Ectodermal cell (in vitro differentiated cells): ENCODE measurements around the gene DNAJA3.
"Not testable (repeated sequence)": the region's sequence is repeated elsewhere in the genome, so short reads cannot be mapped to it uniquely, and the experiment has no call there.

Experiments
- H3K27ac ChIP-seq: 2 replicates; pipeline ENCODE4 v1.7.0; 2013; ENCODE audit warnings: mild to moderate bottlenecking, low read depth, low read length; ENCODE audit not compliant: insufficient read depth, poor library complexity, severe bottlenecking
- H3K27me3 ChIP-seq: 2 replicates; pipeline ENCODE4 v1.7.0; 2013; ENCODE audit warnings: mild to moderate bottlenecking, low read length; ENCODE audit not compliant: insufficient read depth, control insufficient read depth, poor library complexity, severe bottlenecking
- H3K36me3 ChIP-seq: one replicate; pipeline ENCODE4 v1.7.0; 2013; ENCODE audit warnings: low read length; ENCODE audit not compliant: control insufficient read depth, insufficient read depth
- H3K4me1 ChIP-seq: one replicate; pipeline ENCODE4 v1.7.0; 2013; ENCODE audit warnings: low read length; ENCODE audit not compliant: control insufficient read depth, insufficient read depth
- H3K4me3 ChIP-seq: 2 replicates; pipeline ENCODE4 v1.7.0; 2013; ENCODE audit warnings: low read depth, low read length, control low read depth; ENCODE audit not compliant: insufficient read depth
- H3K9me3 ChIP-seq: 2 replicates; pipeline ENCODE4 v1.7.0; 2013; ENCODE audit warnings: mild to moderate bottlenecking, low read length, moderate library complexity; ENCODE audit not compliant: control insufficient read depth
- WGBS, 2 experiments: methylation state at CpG; one replicate each; pipeline ENCODE4 v1.1.7; 2013; ENCODE audit warnings: missing lambda C conversion rate in 2 of 2; 5-methylcytosine and 5-hydroxymethylcytosine counted together

Gene DNAJA3

DNA sequence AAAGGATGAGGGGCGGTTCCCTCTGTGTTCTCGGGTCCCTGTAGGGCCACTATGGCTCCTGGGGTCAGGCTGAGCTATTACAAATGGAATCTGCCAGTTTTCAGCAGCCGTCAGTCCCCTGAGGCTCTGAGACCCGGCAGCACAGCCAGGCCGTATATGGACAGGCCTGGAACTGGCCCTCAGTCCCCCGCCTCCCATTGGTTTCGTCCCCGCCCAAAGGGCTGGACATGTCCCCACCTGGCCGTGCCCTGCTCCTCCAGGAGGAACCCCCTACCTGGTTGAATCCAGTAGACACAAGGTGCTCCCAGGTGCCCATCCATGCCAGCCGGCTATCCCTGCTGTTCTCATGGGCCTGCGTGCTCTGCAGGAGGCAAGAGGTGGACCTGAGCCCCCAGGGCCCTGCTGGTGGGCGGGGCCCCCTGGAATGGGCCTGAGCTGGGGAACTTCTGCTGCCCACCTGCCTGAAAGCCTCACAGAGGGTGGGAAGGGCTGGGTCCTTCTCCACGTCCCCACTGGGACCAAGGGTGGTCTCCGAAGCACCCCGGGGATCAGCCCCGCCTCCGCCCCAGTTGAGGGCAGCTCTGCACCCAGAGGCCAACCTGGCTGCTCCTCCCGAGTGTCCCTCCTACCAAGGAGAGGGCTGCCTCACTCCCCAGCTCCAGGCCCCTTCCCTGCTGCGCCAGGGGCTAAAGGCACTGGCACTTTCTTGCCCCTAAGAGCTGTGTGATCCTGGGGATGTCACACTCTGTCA is 37.2 kb upstream of the DNAJA3 start:
- Histone ChIP-seq H3K4me1 (peaks cover 47% of the 10 kb centered on the region), H3K9me3 (no peaks in the 10 kb centered on the region), H3K27ac (no peak overlapping the region), H3K36me3 (no peaks in the 10 kb centered on the region), H3K27me3 (no peaks in the 10 kb centered on the region), H3K4me3 (no peak overlapping the region)
- WGBS, 2 experiments = 67 to 71% methylated on average over 19 of the region's 19 CpGs

DNA sequence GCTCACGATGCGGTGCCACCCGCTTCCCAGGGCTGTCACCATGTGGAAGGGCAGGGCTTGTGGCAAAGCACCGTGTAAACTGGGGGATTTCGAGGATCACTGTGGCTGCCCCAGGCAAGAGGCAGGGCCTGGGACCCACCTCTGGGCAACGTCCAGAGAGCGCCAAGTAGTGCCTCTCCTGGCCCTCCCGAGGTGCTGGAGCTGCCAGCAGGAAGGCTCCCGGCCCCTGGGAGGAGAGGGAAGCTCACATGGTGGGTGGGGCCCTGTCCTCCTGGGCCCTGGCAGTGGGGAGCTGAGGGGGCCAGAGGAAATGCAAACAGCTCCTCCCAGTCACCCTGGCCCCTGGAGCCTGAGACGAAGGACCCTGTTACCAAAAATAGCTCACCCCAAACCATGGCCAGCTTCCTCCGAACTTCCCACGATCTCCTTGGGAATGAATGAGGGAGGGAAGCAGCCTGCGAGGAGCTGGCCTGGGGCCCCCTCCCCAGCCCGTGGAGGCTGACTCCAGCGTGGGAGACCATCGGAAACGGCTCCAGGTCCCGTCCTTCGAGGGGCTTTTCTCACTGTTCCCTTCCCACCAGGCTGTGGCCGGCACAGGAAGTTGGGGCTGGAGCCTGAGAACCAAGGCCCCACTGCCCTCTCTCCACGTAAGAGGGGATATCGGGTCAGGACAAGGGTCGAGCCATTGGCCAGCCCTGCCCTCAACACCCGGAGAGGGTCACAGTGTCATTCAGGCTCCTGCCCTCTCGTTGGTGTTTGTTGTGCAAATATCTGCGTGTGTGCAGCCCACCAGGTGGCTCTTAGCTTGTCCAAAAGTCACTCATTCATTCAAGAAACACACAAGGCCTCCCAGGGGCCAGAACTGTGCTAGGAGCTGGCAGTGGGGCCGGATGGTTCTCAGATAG is 36.4 kb upstream of the DNAJA3 start:
- no peaks in the 10 kb centered on the region for H3K27me3 ChIP-seq
- 53 to 56% methylated on average over 27 of the region's 27 CpGs for WGBS, 2 experiments
- H3K27ac ChIP-seq = peak overlapping the region; percentile 5
- peaks cover 48% of the 10 kb centered on the region for H3K4me1 ChIP-seq
- H3K36me3 ChIP-seq = no peaks in the 10 kb centered on the region
- no peaks in the 10 kb centered on the region for H3K9me3 ChIP-seq
- H3K4me3 ChIP-seq = no peak overlapping the region

DNA sequence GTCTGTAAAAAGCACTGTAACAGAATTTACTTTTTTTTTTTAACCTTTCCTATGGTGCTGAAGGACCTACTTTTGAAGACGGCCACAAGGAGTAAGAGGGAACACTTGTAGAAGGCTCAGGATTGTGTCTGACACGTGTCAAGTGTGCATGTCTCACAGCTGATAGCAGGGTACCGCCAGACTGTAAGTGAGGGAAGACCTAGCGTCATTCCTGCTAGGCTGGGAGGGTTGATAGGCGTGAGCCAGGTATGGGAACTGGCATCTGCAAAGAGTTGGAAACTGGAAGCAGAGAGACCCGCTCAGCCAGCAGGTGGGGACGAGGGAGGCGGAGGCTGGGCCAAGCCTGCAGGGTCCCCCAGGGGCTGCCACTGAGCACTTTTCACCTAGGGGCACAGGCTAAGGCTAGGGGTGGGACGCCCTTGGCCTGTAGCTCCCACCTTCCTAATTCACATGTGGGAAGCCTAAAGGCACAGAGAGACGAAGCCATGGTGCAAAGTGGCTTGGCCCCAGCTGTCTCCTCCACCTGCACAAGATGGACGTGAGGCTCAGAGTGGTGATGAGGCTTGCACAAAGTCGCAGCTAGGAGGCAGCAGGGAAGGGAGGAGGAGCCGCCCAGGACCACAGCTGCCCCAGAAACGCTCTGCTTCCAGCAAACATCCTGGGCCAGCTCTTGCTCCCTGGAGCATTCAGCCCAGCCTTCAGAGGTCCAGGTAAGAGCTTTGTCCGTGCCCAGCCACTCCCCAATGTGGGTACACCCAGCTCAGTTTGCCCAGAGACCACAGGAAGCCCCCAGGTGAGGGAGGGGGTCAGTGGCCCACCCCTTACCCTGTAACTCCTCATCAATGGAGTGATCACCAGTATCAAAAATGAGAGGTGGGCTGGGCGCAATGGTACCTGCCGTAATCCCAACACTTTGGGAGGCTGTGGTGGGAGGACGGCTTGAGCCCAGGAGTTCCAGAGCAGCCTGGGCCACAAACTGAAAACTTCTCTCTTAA is 35.1 kb upstream of the DNAJA3 start:
- Histone ChIP-seq H3K4me1 (peaks cover 48% of the 10 kb centered on the region), H3K27me3 (no peaks in the 10 kb centered on the region), H3K4me3 (no peak overlapping the region), H3K27ac (no peak overlapping the region), H3K36me3 (no peaks in the 10 kb centered on the region), H3K9me3 (no peaks in the 10 kb centered on the region)
- 76 to 80% methylated on average over 18 of the region's 18 CpGs for WGBS, 2 experiments

DNA sequence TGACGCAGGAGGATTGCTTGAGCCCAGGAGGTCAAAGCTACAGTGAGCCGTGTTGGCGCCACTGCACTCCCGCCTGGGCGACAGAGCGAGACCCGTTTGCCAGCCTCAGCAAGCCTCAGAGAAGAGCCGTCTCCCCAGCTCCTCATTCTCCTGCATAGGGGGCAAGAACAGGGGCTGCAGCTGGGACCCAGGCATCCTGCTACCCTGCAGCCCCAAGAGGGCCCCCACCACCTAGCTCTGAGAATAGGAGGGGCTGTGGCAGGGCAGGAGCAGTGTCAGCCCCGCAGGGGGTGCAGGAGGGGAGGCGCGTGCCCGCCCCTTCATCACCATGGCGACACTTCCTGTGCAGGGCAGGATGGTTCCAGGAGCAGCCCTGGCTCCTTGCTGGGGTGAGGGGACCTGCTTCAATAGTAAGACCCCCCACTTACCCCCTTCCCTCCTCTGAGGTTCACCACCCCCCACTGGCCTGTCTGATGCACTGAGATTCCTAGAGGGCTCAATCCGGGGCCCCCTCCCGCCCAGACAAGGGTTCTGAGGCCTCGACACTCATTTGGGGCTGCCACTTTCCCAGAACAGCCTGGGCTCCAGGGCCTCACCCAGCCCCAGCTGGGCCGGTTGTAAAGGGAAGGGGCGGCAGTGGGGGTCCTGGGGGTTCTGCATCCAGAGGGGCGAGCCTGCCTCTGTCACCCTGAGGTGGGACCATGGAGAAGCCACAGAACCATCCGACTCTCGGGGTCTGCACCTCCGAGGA is 33.9 kb upstream of the DNAJA3 start:
- H3K27ac ChIP-seq = peak overlapping the region; percentile 8

DNA sequence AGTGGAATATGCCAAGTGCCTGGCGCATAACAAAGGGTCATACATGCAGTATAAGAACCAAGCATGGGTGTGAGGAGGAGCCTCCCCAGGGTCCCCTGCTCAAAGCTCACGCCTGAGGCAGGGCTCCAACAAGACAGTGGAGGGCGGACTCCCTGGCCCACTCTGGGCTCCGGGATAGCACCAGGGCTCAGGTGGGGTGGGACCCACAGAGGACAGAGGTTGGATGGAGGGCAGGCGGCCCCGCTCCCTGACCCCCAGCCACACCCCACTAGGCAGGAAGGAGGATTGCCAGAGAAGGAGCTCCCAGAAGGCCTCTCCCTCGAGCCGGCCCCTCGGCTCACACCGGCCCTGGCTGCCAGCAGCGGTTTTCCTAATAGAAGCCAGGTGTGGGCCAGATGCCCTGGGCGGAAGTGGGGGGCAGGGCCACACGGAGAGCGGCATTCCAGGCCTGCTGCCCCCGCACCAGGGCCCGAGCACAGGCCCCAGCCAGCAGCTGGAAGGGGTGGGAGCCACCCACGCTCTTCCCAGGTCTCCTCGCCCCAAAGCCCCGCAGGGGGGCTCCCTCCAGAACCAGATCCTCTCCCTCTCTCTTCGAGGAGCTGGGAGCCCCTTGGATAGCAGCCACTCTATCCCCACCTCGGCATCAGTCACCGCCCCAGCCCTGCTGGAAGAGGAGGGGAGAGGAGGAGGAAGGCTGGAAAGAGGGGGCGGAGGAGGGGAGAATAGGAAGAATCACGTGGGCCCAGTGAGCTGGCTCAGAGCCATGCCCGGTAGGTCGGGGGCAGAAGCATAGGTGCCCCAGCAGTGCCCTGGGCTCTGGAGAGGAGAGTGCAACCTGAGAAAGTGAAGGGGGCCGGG is 33.1 kb upstream of the DNAJA3 start:
- no peaks in the 10 kb centered on the region for H3K9me3 ChIP-seq
- 32 to 35% methylated on average over 25 to 27 of the region's 27 CpGs for WGBS, 2 experiments
- peaks cover 47% of the 10 kb centered on the region for H3K4me1 ChIP-seq
- no peaks in the 10 kb centered on the region for H3K27me3 ChIP-seq
- peak overlapping the region; percentile 67 for H3K27ac ChIP-seq
- no peaks in the 10 kb centered on the region for H3K36me3 ChIP-seq
- no peak overlapping the region for H3K4me3 ChIP-seq

More for the DNA sequence above, 33.9 kb upstream of the DNAJA3 start:
- Histone ChIP-seq H3K36me3 (no peaks in the 10 kb centered on the region), H3K27me3 (no peaks in the 10 kb centered on the region), H3K9me3 (no peaks in the 10 kb centered on the region), H3K4me3 (no peak overlapping the region), H3K4me1 (peaks cover 48% of the 10 kb centered on the region)
- WGBS, 2 experiments = 63 to 66% methylated on average over 22 of the region's 22 CpGs

DNA sequence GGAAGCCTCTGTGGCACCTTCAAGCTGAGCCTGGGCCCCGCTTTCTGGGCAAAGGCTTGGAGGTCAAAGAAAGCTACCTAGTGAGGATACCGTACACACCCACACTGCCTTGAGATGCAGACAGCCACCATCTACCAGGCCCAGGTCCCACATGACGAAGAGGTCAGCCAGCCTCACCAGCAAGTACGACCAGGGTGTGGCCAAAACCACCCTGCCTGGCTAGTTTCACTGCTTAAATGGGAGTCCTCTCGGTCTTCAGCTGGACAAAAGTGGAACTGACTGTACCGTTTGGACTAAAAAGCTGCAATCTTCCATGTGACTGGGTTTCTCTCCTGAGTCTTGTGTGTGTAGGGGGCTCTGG is 32.4 kb upstream of the DNAJA3 start:
- Histone ChIP-seq H3K9me3 (no peaks in the 10 kb centered on the region), H3K36me3 (no peaks in the 10 kb centered on the region), H3K4me3 (no peak overlapping the region), H3K27ac (no peak overlapping the region), H3K27me3 (no peaks in the 10 kb centered on the region), H3K4me1 (peaks cover 41% of the 10 kb centered on the region)
- 81 to 84% methylated on average over 6 of the region's 6 CpGs for WGBS, 2 experiments

DNA sequence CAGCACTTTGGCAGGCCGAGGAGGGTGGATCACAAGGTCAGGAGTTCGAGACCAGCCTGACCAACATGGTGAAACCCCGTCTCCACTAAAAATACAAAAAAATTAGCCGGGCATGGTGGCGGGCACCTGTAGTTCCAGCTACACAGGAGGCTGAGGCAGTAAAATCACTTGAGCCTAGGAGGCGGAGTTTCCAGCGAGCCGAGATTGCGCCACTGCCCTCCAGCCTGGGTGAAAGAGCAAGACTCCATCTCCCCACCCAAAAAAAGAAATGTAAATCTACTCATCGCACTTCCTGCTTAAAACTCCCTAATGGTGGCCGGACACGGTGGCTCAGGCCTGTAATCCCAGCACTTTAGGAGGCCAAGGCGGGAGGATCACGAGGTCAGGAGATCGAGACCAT is 31.8 kb upstream of the DNAJA3 start:
- peaks cover 34% of the 10 kb centered on the region for H3K4me1 ChIP-seq
- WGBS, 2 experiments = 91 to 97% methylated on average over 15 of the region's 15 CpGs
- H3K9me3 ChIP-seq, H3K27me3 ChIP-seq, H3K36me3 ChIP-seq, H3K27ac ChIP-seq, H3K4me3 ChIP-seq: not testable (repeated sequence)

DNA sequence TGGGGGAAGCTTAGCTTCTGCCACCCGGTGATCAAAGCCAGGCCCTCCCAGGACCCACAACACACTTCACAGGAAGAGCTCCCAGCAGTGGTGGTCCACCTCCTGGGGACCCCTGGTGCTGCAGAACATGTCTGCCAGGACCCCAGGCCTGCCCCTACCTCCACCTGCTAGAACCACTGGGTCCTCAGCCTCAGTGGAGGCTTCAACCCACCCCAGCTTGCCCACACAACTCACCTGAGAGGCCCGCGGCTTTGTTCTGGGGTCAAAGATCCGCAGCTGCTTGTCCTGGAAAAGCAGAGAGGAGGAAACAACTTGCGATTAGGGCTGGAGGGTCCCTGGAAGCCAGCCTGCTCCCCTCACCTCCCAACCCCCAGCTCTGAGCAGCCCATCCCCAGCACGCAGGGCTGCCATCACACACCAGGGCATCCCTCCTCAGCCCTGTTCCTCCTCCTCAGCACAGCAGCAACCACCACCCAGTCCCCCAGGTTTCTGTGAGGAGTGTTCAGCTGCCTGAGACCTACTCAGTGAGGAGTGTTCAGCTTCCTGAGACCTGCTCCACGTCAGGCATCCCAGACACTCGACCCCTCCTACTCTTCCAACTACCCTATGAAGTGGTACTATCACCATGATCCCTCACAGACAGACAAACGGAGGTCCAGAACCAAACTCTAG is 30.5 kb upstream of the DNAJA3 start:
- H3K9me3 ChIP-seq = no peaks in the 10 kb centered on the region
- no peaks in the 10 kb centered on the region for H3K27me3 ChIP-seq
- H3K4me3 ChIP-seq = no peak overlapping the region
- peaks cover 25% of the 10 kb centered on the region for H3K4me1 ChIP-seq
- 77 to 82% methylated on average over 9 of the region's 9 CpGs for WGBS, 2 experiments
- H3K36me3 ChIP-seq = no peaks in the 10 kb centered on the region
- no peak overlapping the region for H3K27ac ChIP-seq
